Psoas muscle (tissue), 8 donors: Measurements from ENCODE around the gene AKIRIN1. TPM values are rescaled to one million over a fixed set of nuclear protein-coding genes. Genes with fewer than 3 reads are reported as not detected.

ENCODE experiments used
- ATAC-seq, 4 donors: fragments of 200-7000 bp; cut with Tn5 transposase; one replicate each; pipeline ENCODE4 v1.9.1; 2020; ENCODE audit warnings: moderate library complexity in 3 of 4, mild to moderate bottlenecking in 2 of 4
- DNase-seq, 2 donors: peaks; one replicate each; pipeline ENCODE4 v3.0.0-alpha.2; 2020
- H3K27ac ChIP-seq: fragments of 200-600 bp; one replicate; pipeline ENCODE4 v1.8.0; 2022
- H3K27me3 ChIP-seq, 3 donors: fragments of 200-600 bp in 1 of 3; one replicate each; pipeline versions ENCODE4 v1.6.1 to v1.8.0; 2013 to 2022; ENCODE audit warnings: low read length in 2 of 3, mild to moderate bottlenecking in 2 of 3, moderate library complexity in 1 of 3; ENCODE audit not compliant: insufficient read depth in 3 of 3
- H3K36me3 ChIP-seq, 2 donors: fragments of 200-600 bp in 1 of 2; one replicate each; pipeline versions ENCODE4 v1.6.1 to v1.8.0; 2013 to 2022; ENCODE audit warnings: low read depth in 1 of 2, mild to moderate bottlenecking in 1 of 2, moderate library complexity in 1 of 2; ENCODE audit not compliant: insufficient read depth in 1 of 2
- H3K4me1 ChIP-seq: fragments of 200-600 bp; one replicate; pipeline ENCODE4 v1.8.0; 2022
- H3K4me3 ChIP-seq: fragments of 200-600 bp; one replicate; pipeline ENCODE4 v1.8.0; 2022; ENCODE audit warnings: mild to moderate bottlenecking
- H3K9me3 ChIP-seq: fragments of 200-600 bp; one replicate; pipeline ENCODE4 v1.8.0; 2022
- CTCF ChIP-seq: fragments of 200-600 bp; IDR thresholded peaks from one replicate; pipeline ENCODE4 v1.8.0; 2022; ENCODE audit warnings: antibody characterized with exemption
- WGBS, 3 donors: extraction: QIAGEN DNeasy Blood & Tissue Kit; methylation state at CpG; one replicate each; pipeline versions ENCODE4 v1.1.6 to v1.1.7; 2013; 5-methylcytosine and 5-hydroxymethylcytosine counted together
- intact Hi-C, 2 donors: fragments of 100-400 bp; cut with DNase I; formaldehyde crosslinking; loops; one replicate each; pipeline versions ENCODE4 v1.11.0 to v1.14.2; 2022
- polyA plus RNA-seq, 3 donors: library from polyadenylated mRNA; stranded (reverse); fragments of 200-250 nt; gene quantifications; one replicate each; pipeline ENCODE4 v1.2.3, GENCODE V29; 2013
- total RNA-seq, 4 donors: library from RNA; stranded (reverse); fragmentation: NEBNext Ultra II Directional in 2 of 4; extraction: Animal tissue kit (Norgen Biotek cat#: 25700) in 2 of 4; gene quantifications; one replicate each; pipeline versions ENCODE4 v1.2.1 to v1.2.4, GENCODE V29; 2021 to 2023
- donor health status: healthy with polysubstance abuse.
- donor health status: DM: no; HTN: no; CAD: no; lungs with moderate emphysema.
- donor health status: Bipolar disorder and iron deficiency.
- donor health status: healthy.
- donor health status: DM: yes; HTN: yes; CAD: no.
- donor health status: DM: no; HTN: no; CAD: no.
- donor health status: DM: no; HTN: no; CAD: no.
- donor health status: DM: yes; HTN: yes; CAD: no.

AKIRIN1 gene
- total and polyA plus RNA-seq, 7 donors = 20.0 to 65.3 (median 32.8) TPM

- peaks cover 0 to under 1% of the 10 kb centered on the region in 2 donors for H3K36me3 ChIP-seq
- no peaks in the 10 kb centered on the region for H3K9me3 ChIP-seq
- H3K4me1 ChIP-seq = peaks cover 15% of the 10 kb centered on the region
- intact Hi-C loops = loop anchor here in 1 of 2 donors (5.0 kb wide), 1 partner anchor 118 kb away; the partner anchor contains the start of gene MYCBP
- ATAC-seq (no peak), DNase-seq (no peak)
- 42 to 69% (median 63%) methylated on average over 2 of the region's 2 CpGs for WGBS, 3 donors
- no peaks in the 10 kb centered on the region for H3K27me3 ChIP-seq
- peak overlapping the region; percentile 94 for H3K27ac ChIP-seq
- no peak for TF ChIP-seq CTCF
- peak overlapping the region; percentile 97 for H3K4me3 ChIP-seq
These were observed 1.1 kb upstream of the AKIRIN1 start for GRCh38 chr1:38989979-38990378.

DNA sequence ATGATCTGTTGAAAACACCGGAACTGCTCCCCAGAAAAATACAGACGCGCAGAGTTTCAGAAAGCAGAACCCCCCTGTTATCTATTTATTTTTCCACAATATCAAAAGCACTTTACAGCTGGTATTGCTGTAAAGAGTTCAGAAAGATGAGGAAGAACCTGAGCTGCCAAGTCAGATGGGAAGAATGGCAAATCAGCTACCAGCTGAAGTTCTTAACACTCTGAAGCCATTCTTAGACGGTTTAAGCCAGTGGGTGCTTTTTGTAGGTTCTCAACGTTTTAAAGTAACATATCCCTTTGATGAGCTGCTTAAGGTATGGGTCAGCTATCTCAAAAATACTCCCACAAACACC is 714 bp upstream of the AKIRIN1 start:
- H3K4me1 ChIP-seq = peaks cover 16% of the 10 kb centered on the region
- intact Hi-C loops = loop anchor here in 1 of 2 donors (5.0 kb wide), 1 partner anchor 118 kb away; the partner anchor contains the start of gene MYCBP
- ATAC-seq (peak in 1 of 4 donors; percentile 6), DNase-seq (no peak)
- peak overlapping the region; percentile 97 for H3K4me3 ChIP-seq
- H3K27me3 ChIP-seq = no peaks in the 10 kb centered on the region
- peak overlapping the region; percentile 94 for H3K27ac ChIP-seq
- no peak for TF ChIP-seq CTCF
- H3K9me3 ChIP-seq = no peaks in the 10 kb centered on the region
- 22 to 40% (median 24%) methylated on average over 5 of the region's 5 CpGs for WGBS, 3 donors
- H3K36me3 ChIP-seq = peaks cover 0 to 4% of the 10 kb centered on the region in 2 donors

DNA sequence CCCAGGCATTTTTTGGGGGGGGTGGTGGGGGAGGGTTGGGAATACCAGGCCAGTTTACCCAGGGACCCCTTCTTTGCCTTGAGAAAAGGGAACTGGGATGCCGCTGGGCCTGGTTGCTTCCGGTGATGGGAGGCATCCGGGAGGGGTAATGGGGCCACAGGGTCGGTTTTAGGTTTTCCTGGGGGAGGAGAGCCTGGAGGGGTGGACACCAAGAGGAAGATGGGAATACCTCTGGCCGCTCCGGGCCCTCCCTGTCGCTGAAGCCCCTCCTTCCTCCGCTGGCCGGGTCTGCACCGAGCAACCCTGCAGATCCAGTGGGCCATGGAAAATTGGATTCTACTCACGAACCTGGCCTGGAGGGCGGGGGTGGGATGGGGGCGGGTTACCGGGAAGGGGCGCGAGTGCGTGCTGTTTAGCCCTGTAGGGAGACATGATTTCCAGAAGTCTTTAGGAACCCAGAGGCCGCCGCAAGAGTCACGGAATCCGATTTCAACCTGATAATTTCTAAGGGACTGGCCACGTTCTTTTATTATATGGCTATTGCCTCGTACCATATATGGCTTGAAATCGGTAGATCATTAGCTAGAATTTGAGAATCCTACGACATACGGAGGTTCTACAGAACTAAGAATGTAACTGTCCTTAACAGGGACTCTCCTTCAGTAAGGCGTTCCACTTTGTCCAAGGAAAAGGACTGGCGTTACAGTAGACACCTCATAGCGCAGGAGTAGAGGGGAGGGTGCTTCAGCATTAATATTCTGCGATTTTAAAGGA is 749 bp downstream of the AKIRIN1 start:
- H3K36me3 ChIP-seq = peaks cover 0 to 10% of the 10 kb centered on the region in 2 donors
- H3K9me3 ChIP-seq = no peaks in the 10 kb centered on the region
- no peak for TF ChIP-seq CTCF
- DNase-seq (peak in 1 of 2 donors; percentile 34), ATAC-seq (peak in 3 of 4 donors; percentile 23 to 36 (median 34))
- intact Hi-C loops = loop anchor here in 1 of 2 donors (5.0 kb wide), 1 partner anchor 120 kb away; the partner anchor contains the start of gene MYCBP
- WGBS, 3 donors = 1 to 3% (median 2%) methylated on average over 26 to 30 of the region's 30 CpGs
- peak overlapping the region; percentile 97 for H3K4me3 ChIP-seq
- H3K27me3 ChIP-seq = no peaks in the 10 kb centered on the region
- H3K27ac ChIP-seq = peak overlapping the region; percentile 94
- H3K4me1 ChIP-seq = peaks cover 25% of the 10 kb centered on the region

- H3K27me3 ChIP-seq = no peaks in the 10 kb centered on the region
- DNase-seq (no peak), ATAC-seq (no peak)
These were observed 1.5 kb downstream of the AKIRIN1 start for GRCh38 chr1:38992412-38993111.

More at GRCh38 chr1:38992412-38993111, 1.5 kb downstream of the AKIRIN1 start:
- Histone ChIP-seq H3K9me3 (no peaks in the 10 kb centered on the region), H3K4me3 (peak overlapping the region; percentile 97), H3K4me1 (peaks cover 33% of the 10 kb centered on the region), H3K36me3 (peaks cover 0 to 13% of the 10 kb centered on the region in 2 donors), H3K27ac (peak overlapping the region; percentile 94)
- intact Hi-C loops = loop anchor here in 1 of 2 donors (5.0 kb wide), 1 partner anchor 120 kb away; the partner anchor contains the start of gene MYCBP
- TF ChIP-seq CTCF = no peak
- WGBS, 3 donors = 27 to 28% (median 28%) methylated on average over 11 of the region's 11 CpGs
